Fibroblast of skin of right quadriceps (primary cell): ENCODE measurements around the gene MINDY3.
"Not testable (repeated sequence)": the region's sequence is repeated elsewhere in the genome, so short reads cannot be mapped to it uniquely, and the experiment has no call there.

Experiments used
- DNase-seq: peaks from one replicate; pipeline ENCODE4 v3.0.0-alpha.2; 2013

MINDY3 gene

GRCh38 chr10:15804109-15804508, 56.2 kb downstream of the MINDY3 start:
- DNase-seq, result no peak

GRCh38 chr10:15802375-15802949, 57.8 kb downstream of the MINDY3 start:
- no peak for DNase-seq

GRCh38 chr10:15801641-15802040, 58.7 kb downstream of the MINDY3 start:
- no peak for DNase-seq

DNA sequence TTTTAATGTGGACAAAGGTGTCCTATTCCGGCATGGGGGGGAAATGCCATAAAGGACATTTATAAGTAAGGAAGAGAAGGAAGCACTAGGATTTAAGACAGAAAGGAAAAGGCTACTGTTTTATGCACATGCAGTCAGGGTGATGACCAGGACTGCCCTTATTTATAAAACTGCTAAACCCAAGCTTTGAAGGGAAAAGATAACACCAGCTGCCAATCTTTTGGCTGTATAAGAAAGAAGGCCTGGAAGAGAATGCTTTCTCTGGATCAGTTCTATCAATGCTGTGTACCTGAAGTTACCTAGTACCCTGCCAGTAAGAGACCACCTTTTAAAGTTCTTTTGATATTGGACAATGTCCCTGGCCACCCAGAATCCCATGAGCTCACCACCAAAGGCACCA, 59.2 kb downstream of the MINDY3 start:
- no peak for DNase-seq

DNA sequence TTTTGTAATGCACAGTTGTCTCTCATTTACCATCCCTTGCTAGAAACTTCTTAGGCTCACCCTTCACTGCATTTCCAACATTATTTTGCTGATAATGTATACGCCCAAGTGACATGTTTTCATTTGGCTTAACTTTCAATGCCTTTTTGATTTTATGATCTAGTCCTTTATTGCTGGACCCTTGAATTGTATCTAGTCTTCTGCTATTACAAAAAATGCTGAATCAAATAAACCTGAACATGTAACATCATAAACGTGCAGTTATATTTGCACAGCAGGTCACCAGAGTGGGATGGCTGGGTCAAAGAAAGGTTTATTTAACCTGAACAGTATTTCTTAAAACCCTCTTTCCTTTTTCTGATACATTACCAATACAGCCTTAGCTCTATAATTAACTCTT, 63.0 kb downstream of the MINDY3 start:
- DNase-seq, result no peak

- no peak for DNase-seq
Observed at GRCh38 chr10:15796762-15797161, 63.5 kb downstream of the MINDY3 start.

DNA sequence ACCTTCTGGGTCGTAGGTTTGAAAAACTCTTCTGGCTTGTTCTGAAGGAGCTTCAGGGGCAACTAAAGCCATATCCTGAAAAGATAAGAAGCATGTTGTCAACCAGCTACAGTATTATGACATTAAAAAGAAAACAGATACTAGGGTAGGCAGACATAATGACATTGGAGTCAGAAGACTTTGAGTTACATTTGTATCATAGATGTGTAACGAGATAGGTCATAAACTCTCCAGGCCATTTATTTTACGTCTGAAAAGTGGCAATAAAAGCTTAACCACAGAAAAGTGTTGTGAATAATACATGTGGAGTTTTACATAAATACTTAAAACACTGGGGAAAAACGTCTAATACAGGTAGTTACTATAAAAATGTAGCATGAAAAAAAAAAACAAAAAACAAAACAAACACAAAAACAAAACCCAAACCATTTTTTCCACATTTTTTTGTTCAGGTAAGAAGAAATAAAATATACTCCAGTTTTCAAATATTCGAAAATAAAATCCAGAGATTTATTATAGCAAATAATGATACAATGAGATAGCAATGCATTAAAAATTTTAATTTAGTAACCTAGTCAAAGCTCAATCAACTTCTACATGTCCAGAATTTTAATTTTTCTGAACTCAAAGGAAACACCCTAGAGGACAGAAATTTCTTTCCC, 64.1 kb downstream of the MINDY3 start:
- DNase-seq, result no peak

- no peak for DNase-seq
Observed at GRCh38 chr10:15795036-15795792, 65.1 kb downstream of the MINDY3 start.

DNA sequence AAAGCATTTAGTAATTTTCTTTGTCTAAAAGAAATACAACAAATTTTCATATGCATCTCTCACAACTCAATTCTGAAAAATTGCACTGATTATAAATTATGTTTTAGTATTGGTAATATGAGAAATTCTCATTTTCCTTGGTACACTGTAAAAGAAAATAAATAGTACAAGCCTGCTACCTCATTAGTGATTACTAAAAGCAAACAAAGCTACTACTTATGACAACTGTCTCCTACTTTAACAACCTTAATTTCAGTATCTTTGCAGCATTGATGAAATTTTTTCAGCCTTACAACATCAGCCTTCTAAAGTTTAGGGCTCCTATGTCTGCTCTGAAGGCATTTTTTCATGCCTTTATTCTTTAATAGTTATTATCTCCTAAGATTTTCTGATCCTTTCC, 65.7 kb downstream of the MINDY3 start:
- DNase-seq, result no peak

- no peak for DNase-seq
Observed at GRCh38 chr10:15793664-15794063, 66.6 kb downstream of the MINDY3 start.

GRCh38 chr10:15792777-15793176, 67.5 kb downstream of the MINDY3 start:
- DNase-seq, result no peak

GRCh38 chr10:15791816-15792524, 68.3 kb downstream of the MINDY3 start:
- DNase-seq, result peak; percentile 42

DNA sequence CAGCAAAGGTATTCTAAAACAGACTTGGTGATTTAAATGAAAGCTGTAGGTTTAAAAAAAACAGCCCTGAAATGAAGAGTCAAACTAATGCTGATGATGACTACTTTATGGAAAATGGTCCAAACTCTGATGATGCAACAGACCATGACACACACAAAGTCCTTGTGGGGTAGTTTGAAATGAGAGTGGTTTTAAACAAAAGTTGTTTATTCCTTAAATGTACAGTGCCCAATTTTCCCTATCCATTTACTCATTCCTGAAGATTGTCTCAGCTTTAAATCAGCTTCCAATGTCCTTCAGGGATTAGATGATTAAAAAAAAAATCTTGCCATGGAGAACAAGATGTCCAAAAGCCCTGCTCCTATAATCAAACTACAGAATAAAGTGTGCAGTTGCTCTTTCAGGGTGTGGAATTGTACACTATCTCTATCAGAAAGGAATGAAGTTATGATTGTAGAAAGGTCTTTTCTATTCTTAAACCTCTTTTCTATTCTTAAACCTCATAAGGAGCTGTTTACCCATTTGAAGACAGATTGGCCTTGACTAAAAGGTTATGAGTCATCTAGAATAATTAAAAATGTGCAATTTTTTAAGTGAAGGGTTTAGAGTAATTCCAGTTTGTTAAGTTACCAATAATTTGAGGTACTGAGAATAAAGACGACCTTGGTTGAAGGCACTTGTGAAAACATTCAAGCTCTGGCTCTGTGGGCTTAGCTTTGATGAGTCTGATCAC, 70.3 kb downstream of the MINDY3 start:
- peak; percentile 91 for DNase-seq

DNA sequence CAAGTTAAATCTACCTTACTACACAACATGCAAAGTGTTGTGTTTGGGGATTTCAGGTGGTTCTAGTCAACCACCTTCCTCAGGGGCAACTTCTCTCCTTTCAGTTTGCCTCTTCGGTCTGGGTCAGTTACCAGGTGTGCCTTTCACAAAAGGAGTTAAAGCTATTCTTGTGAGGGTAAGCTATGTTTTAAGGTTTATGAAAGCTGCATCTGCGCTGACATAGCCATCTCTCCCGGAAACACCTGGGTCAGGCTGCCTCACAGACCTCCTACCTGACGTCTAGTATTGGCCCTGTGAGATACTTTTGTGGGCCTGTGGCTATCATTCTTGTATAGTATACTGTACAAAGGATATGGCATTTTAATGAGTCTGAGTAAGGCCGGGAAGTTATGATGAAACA, 72.9 kb downstream of the MINDY3 start:
- no peak for DNase-seq

- peak; percentile 15 for DNase-seq
Observed at GRCh38 chr10:15784662-15785300, 75.5 kb downstream of the MINDY3 start.

GRCh38 chr10:15783941-15784636, 76.2 kb downstream of the MINDY3 start:
- no peak for DNase-seq

DNA sequence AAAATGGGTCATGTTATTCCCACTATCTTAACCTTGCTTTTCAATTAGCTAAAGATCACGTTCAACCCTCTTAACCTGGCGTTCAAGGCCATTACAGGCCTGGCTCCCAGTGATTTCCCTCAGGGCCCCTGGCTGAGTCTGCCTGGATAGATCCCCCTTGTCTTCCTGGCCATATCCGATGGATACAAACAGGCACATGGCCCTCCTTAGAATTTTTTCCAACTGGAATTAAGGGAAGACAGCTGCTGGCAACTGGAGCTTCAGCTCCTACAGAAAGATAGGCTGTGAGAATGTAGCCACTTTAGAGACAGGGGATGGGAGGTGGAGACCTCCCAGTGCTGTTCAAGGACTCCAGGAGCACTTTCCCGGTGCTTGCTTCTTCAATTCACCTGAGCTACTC, 77.5 kb downstream of the MINDY3 start:
- DNase-seq, result no peak

- DNase-seq, result no peak
Observed at GRCh38 chr10:15781381-15781960, 78.8 kb downstream of the MINDY3 start.

GRCh38 chr10:15780353-15781135, 79.8 kb downstream of the MINDY3 start:
- no peak for DNase-seq

DNA sequence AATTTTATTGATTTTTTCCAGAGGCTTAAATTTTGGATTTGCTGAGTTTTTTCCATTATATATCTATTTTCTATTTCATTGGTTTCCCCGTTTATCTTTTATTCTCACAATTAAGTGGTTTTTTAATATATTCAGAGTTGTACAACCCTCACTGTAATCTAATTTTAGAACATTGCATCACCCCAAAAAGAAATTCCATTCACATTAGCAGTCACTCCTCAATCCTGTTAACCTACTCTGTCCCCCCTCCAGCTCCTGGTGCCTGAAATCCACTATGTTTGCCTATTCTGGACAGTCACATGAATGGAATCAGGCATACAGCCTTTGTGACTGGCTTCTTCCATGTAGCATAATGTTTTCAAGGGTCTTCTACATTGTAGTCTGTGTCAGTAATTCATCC, 84.8 kb downstream of the MINDY3 start:
- DNase-seq, result peak; percentile 89

GRCh38 chr10:15774534-15774933, 85.8 kb downstream of the MINDY3 start:
- DNase-seq, result not testable (repeated sequence)
